ENCODE data around the gene ZNF143. TPM values are rescaled to one million over a fixed set of nuclear protein-coding genes. Genes with fewer than 3 reads are reported as not detected.
A peak's percentile ranks its signal among the peaks of the same experiment; 100 is the strongest.

Gene ZNF143
- total and polyA plus RNA-seq, 2 of the 13 experiments (the other 11 are each of a cell fraction or from before 2014, with no cell fraction given), result 22.4 to 35.6 TPM

DNA sequence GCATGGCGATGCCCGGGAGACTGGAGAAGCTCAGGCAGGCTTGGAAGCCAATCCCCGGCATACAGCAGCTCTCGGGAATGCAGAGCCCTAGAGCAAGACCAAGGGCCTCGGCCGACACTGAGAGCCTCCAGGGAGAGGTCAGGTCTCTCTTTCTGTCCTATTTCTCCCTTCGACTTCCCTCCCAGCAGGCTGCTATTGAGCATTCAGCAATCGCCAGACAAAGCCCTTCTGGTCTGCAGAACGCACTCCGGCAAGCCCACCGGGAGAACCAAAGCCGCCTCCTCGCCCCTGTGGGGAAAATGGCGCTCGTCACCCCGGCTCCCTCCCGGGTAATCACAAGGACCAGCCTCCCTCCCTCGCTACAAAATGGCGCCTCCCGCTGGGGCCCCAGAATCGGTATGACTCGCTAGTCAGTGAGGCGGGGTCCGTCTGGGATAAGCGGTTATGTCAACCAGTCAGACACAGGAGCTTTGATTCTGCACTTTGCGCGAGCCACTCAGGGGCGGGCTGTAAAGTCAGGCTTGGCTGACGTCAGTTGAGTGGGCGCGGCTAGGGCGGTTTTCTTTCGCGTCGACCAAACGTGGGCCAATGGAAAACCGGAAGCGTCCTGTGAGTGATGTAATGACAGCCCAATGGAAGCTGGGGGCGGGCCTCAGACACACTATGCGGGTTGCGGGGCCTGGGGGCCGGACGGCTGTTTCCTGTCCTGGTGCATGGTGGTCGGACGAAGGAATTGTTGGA is at the start of gene ZNF143 (continued):
- no peak for TF ChIP-seq REPIN1 (CRISPR knock-in tag; IDR thresholded peaks at IDR 0.05; ENCODE audit: borderline replicate concordance, low read depth)
- no peak for TF ChIP-seq U2AF1 (optimal IDR thresholded peaks at IDR 0.05; ENCODE audit: low read depth, low read length)
- no peak for TF ChIP-seq SOX6 (IDR thresholded peaks at IDR 0.05)
- peak; percentile 16; the same call in 1 of the 2 replicates for TF ChIP-seq SOX6 (CRISPR knock-in tag; IDR thresholded peaks at IDR 0.05)
- TF ChIP-seq HCFC1 (IDR thresholded peaks at IDR 0.05; ENCODE audit: low read depth, low read length), result peak; percentile 72
- TF ChIP-seq ZNF547 (CRISPR knock-in tag; IDR thresholded peaks at IDR 0.05), result no peak
- peak; percentile 84 for TF ChIP-seq PHF8 (CRISPR knock-in tag; IDR thresholded peaks at IDR 0.05)
- TF ChIP-seq NR2C2 (CRISPR knock-in tag; IDR thresholded peaks at IDR 0.05; ENCODE audit: borderline replicate concordance), result peak; percentile 69
- no peak for TF ChIP-seq ZNF124 (CRISPR knock-in tag; IDR thresholded peaks at IDR 0.05)
- TF ChIP-seq AKAP8 (CRISPR knock-in tag; IDR thresholded peaks at IDR 0.05), result no peak
- peak; percentile 45 for TF ChIP-seq IKZF5 (CRISPR knock-in tag; IDR thresholded peaks at IDR 0.05)
- no peak for TF ChIP-seq ZNF337 (CRISPR knock-in tag; IDR thresholded peaks at IDR 0.05; ENCODE audit: borderline replicate concordance, low read depth)
- peak; percentile 48; the same call in 1 of the 2 replicates for TF ChIP-seq ZNF614 (CRISPR knock-in tag; IDR thresholded peaks at IDR 0.05; ENCODE audit: borderline replicate concordance)
- TF ChIP-seq SMAD3 (CRISPR knock-in tag; IDR thresholded peaks at IDR 0.05), result peak; percentile 4; the same call in 1 of the 2 replicates
- TF ChIP-seq, protein P1, sequence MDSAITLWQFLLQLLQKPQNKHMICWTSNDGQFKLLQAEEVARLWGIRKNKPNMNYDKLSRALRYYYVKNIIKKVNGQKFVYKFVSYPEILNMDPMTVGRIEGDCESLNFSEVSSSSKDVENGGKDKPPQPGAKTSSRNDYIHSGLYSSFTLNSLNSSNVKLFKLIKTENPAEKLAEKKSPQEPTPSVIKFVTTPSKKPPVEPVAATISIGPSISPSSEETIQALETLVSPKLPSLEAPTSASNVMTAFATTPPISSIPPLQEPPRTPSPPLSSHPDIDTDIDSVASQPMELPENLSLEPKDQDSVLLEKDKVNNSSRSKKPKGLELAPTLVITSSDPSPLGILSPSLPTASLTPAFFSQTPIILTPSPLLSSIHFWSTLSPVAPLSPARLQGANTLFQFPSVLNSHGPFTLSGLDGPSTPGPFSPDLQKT (CRISPR knock-in tag; IDR thresholded peaks at IDR 0.05; ENCODE audit: borderline replicate concordance), result no peak
- TF ChIP-seq ZNF616 (CRISPR knock-in tag; IDR thresholded peaks at IDR 0.05; ENCODE audit: low read depth), result 0 out of 2 replicates have a peak, but pooled peaks have one; percentile 8
- TF ChIP-seq THYN1 (CRISPR knock-in tag; IDR thresholded peaks at IDR 0.05; ENCODE audit: borderline replicate concordance, low read depth), result no peak
- peak; percentile 80 for TF ChIP-seq SPEN (CRISPR knock-in tag; IDR thresholded peaks at IDR 0.05; ENCODE audit: low read depth)
- TF ChIP-seq POLR2G (IDR thresholded peaks at IDR 0.05; ENCODE audit: low read depth, low read length), result peak; percentile 66
- no peak for TF ChIP-seq ARID2 (CRISPR knock-in tag; IDR thresholded peaks at IDR 0.05; ENCODE audit: borderline replicate concordance)
- TF ChIP-seq ZIK1 (CRISPR knock-in tag; IDR thresholded peaks at IDR 0.05; ENCODE audit: borderline replicate concordance, low read depth), result 0 out of 2 replicates have a peak, but pooled peaks have one; percentile 37
- no peak for TF ChIP-seq NCOA5 (CRISPR knock-in tag; IDR thresholded peaks at IDR 0.05)
- no peak for TF ChIP-seq ZNF850 (CRISPR knock-in tag; conservative IDR thresholded peaks at IDR 0.05)
- TF ChIP-seq RARA (CRISPR knock-in tag; IDR thresholded peaks at IDR 0.05), result no peak
- TF ChIP-seq, protein P2, sequence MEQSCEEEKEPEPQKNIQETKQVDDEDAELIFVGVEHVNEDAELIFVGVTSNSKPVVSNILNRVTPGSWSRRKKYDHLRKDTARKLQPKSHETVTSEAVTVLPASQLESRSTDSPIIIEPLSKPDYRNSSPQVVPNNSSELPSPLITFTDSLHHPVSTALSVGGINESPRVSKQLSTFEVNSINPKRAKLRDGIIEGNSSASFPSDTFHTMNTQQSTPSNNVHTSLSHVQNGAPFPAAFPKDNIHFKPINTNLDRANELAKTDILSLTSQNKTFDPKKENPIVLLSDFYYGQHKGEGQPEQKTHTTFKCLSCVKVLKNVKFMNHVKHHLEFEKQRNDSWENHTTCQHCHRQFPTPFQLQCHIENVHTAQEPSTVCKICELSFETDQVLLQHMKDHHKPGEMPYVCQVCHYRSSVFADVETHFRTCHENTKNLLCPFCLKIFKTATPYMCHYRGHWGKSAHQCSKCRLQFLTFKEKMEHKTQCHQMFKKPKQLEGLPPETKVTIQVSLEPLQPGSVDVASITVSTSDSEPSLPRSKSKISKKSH (CRISPR knock-in tag; IDR thresholded peaks at IDR 0.05; ENCODE audit: borderline replicate concordance), result peak; percentile 76
- peak; percentile 53; the same call in 1 of the 2 replicates for TF ChIP-seq ZNF891 (CRISPR knock-in tag; IDR thresholded peaks at IDR 0.05)
- TF ChIP-seq ZMAT3 (CRISPR knock-in tag; conservative IDR thresholded peaks at IDR 0.05), result 0 out of 2 replicates have a peak, but pooled peaks have one; percentile 19
- peak; percentile 84; the same call in 1 of the 2 replicates for TF ChIP-seq NCOR1 (IDR thresholded peaks at IDR 0.05; ENCODE audit: borderline replicate concordance, low read length)
